Coronary artery (tissue), 2 donors: ENCODE results near the gene UBE2H.
A peak's percentile ranks its signal among the peaks of the same experiment; 100 is the strongest.
"Not testable (repeated sequence)": the region's sequence is repeated elsewhere in the genome, so short reads cannot be mapped to it uniquely, and the experiment has no call there.

Source experiments
- DNase-seq: peaks from one replicate; pipeline ENCODE4 v3.0.0-alpha.2; 2017; ENCODE audit warnings: low spot score
- H3K27ac ChIP-seq, 2 donors: fragments of 200-600 bp; sonication (generic); one replicate each; pipeline ENCODE4 v1.5.1; 2016 to 2019
- H3K4me3 ChIP-seq: fragments of 200-600 bp; sonication (generic); 2 replicates; pipeline ENCODE4 v1.5.1; 2016; ENCODE audit warnings: mild to moderate bottlenecking, moderate library complexity
- CTCF ChIP-seq: fragments of 200-600 bp; sonication (generic); IDR thresholded peaks from one replicate; pipeline ENCODE4 v1.5.1; 2019; ENCODE audit warnings: antibody characterized with exemption

Gene UBE2H

GRCh38 chr7:129864042-129864441 is 88.7 kb downstream of the UBE2H start:
- H3K27ac ChIP-seq: peak overlapping the region; percentile 83
- TF ChIP-seq CTCF: no peak
- DNase-seq: no peak
- H3K4me3 ChIP-seq: no peak overlapping the region

DNA sequence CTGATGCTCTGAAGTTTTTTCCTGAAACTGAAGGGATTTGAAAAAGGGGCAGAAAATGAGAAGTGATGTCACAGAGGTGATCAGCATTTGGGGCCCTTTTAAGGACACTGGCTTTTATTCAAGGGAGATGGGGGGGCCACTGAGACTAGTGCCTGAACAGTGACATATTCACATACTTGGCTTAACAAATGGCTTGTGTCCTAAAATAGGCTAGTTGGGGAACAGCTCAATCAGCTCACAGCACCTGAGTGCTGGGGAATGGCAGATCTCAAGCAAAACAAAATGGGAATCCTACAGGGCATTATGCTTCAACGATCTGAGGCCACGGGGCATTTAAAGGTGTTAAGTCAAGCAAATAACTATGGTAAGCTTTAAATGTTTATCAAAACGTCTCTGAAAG is 90.1 kb downstream of the UBE2H start:
- peak overlapping the region; percentile 83 for H3K27ac ChIP-seq
- no peak for TF ChIP-seq CTCF
- no peak for DNase-seq
- no peak overlapping the region for H3K4me3 ChIP-seq

DNA sequence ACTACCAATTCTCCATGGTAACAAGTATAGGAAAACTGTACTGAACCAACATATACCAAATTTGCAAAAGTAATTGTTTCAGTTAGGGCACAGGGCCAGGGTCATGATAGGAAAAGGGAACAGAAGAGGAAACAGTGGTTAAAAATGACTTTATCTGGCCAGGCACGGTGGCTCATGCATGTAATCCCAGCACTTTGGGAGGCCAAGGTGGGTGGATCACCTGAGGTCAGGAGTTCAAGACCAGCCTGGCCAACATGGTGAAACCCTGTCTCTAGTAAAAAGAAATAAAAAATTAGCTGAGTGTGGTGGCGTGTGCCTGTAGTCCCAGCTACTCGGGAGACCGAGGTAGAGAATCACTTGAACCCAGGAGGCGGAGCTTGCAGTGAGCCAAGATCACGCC is 92.0 kb downstream of the UBE2H start:
- DNase-seq, H3K4me3 ChIP-seq: not testable (repeated sequence)
- peak overlapping the region; percentile 62 to 83 for H3K27ac ChIP-seq

DNA sequence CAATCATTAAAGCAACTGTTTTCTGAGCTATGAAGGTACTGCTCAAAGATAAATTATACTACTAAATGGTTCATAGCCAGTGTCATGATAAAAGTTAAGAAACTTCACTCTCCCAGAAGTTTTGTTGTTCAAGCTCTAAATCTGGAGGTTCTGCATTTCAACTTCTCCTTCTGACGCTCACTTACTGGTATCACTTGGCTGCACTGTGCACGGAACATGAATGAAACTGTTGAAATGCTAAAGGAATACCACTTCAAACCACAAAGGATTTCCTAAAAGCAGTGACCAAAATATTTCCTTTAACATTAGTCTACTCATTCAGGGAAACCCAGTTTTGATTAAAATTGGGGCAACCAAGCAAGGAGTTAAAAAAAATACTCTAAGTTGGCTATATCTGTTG is 93.6 kb downstream of the UBE2H start:
- Histone ChIP-seq H3K4me3 (no peak overlapping the region), H3K27ac (peak overlapping the region; percentile 63 to 66)
- DNase-seq: no peak
- TF ChIP-seq CTCF: no peak

DNA sequence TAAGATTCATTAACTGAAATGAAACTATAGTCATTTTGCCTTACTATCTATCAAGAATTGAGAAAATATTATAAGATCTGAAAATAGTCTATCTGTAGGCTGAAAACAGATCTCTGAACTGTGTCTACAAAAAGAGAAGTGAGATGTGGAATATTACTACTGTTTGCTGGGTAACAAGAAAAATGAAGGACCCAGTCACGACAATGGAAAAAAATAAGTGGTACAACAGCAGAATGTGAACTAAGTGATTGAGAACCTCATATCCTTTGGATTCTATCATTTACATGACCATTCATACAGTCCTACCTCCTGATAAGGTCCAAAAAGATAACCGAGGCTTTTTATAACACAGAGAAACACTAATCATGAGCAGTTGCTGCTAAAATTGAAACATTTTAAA is 94.3 kb downstream of the UBE2H start:
- peak overlapping the region; percentile 63 to 66 for H3K27ac ChIP-seq
- no peak for TF ChIP-seq CTCF
- no peak for DNase-seq
- H3K4me3 ChIP-seq: no peak overlapping the region

GRCh38 chr7:129857313-129857712 is 95.4 kb downstream of the UBE2H start:
- H3K27ac ChIP-seq: peak overlapping the region; percentile 16 to 56
- no peak for TF ChIP-seq CTCF
- H3K4me3 ChIP-seq: no peak overlapping the region
- no peak for DNase-seq

- DNase-seq: no peak
- H3K4me3 ChIP-seq: no peak overlapping the region
- no peak for TF ChIP-seq CTCF
- peak overlapping the region; percentile 44 to 56 for H3K27ac ChIP-seq
These were observed 96.6 kb downstream of the UBE2H start for GRCh38 chr7:129855935-129856717.
